Inflammatory macrophage (primary cell): ENCODE data around the gene WRAP53.
A peak's percentile ranks its signal among the peaks of the same experiment; 100 is the strongest.

ENCODE experiments used
- DNase-seq, 2 donors: peaks; one replicate each; pipeline ENCODE4 v3.0.0-alpha.2; 2020 to 2022

WRAP53 gene

DNA sequence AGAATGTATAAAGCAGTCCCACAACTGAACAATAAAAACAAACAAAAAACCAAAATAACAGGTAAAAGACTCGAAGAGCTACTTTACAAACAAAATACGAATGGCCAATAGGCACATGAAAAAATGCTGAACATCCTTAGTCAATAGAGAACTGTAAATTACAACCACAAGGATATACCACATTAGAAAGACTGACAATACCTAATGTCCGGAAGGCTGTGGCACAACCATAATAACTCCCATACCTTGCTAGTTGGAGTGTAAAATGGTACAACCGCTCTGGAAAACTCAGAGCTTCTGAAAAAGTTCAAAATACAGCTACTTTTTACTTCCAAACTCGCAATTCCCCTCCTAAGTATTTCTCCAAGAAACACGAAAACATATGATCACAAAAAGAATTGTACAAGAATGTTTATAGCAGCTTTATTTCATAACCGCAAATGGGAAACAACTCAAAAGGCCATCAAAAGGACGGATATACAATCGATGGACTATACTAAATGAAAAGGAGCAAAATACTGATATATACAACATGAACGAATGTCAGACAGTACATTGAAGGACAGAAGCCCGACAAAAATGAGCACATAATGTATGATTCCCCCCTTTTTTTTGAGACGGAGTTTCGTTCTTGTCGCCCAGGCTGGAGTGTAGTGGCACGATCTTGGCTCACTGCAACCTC, 3.3 kb upstream of the WRAP53 start:
- DNase-seq, result no peak

DNA sequence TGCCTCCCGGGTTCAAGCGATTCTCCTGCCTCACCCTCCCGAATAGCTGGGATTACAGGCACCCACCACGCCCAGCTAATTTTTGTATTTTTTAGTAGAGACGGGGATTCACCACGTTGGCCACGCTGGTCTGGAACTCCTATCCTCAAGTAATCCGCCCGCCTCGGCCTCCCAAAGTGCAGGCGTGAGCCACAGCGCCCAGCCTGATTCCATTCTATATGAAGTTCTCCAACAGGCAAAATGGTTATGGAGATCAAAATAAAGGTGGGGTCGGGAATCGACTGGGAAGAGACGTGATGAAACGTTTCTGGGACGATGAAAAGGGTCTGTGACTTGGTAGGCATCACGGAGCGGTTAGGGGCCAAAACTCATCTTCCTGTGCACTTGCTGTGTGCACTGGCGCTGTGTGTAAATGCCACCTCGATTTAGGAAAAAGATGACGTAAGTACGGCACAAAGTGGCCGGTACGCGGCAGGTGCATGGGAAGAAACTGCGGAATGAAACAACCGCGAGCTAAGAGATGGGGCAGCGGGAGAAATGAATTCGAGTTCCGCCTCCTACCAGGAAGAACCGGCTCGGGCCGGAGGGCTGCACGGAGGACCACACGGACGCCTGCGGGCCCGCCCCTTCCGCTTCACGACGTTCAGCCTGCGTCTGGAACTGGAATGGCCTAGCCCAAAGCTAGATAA, 2.6 kb upstream of the WRAP53 start:
- DNase-seq, result peak; percentile 97

DNA sequence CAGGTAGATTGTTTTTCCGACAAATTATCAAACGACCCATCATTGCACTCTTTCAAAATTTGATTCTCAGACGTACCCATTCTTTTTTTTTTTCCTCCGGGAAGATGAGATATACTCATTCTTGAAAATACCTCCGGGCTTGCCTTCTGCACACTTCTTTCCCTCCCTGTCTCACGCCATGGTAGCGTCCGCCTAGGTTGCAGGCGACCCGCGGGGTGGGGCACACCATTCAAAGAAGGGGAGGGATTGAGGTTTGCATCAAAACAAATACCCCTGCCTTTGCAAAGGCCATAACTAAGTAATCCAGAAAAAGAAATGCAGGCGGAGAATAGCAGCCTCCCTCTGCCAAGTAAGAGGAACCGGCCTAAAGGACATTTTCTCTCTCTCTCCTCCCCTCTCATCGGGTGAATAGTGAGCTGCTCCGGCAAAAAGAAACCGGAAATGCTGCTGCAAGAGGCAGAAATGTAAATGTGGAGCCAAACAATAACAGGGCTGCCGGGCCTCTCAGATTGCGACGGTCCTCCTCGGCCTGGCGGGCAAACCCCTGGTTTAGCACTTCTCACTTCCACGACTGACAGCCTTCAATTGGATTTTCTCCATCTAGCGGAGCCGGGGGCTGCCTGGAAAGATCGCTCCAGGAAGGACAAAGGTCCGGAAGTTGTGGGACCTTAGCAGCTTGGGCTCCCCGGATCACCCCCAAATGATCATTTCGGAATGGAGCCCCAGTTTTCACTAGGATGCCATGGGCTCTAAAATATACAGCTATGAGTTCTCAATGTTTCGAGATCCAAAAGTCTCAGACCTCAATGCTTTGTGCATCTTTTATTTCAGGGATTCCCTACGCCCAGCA, 1.8 kb upstream of the WRAP53 start:
- DNase-seq, result peak; percentile 76 to 81

DNA sequence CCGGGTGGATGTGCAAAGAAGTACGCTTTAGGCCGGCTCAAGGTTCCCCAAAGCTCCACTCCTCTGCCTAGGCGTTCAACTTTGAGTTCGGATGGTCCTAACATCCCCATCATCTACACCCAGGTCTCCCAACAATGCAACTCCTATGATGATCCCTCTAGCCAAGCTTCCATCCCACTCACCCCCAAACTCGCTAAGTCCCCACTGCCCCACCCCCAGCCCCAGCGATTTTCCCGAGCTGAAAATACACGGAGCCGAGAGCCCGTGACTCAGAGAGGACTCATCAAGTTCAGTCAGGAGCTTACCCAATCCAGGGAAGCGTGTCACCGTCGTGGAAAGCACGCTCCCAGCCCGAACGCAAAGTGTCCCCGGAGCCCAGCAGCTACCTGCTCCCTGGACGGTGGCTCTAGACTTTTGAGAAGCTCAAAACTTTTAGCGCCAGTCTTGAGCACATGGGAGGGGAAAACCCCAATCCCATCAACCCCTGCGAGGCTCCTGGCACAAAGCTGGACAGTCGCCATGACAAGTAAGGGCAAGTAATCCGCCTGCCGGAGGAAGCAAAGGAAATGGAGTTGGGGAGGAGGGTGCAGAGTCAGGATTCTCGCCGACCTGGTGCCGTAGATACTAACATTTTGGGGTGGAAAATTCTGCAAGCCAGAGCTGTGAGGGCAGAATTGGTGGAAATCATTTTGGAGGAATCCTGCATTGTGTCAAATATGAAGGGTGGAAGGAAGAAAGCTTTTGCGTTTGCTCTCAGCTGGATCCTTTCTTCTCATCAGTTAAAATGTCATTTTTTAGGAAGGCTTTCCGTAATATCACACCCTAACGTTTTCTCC, 987 bp upstream of the WRAP53 start, which contains the start of gene TP53:
TP53 (minus strand) TSS at position 419 of the 836 bp plus-strand sequence. CDS start 10,896 bp downstream, outside the sequence.
- peak; percentile 92 for DNase-seq

DNA sequence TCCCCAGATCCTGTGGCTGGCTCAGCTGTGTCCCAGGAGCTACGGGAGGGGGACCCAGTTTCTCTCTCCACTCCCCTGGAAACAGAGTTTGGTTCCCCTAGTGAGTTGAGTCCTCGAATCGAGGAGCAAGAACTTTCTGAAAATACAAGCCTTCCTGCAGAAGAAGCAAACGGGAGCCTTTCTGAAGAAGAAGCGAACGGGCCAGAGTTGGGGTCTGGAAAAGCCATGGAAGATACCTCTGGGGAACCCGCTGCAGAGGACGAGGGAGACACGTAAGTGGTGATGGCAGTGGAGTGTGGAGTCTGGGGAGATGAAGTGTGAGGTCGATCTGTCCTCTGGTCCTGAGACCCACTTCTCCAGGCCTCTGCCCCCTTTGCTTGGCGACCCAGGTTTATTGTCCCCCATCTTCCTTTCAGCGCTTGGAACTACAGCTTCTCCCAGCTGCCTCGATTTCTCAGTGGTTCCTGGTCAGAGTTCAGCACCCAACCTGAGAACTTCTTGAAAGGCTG, 585 bp downstream of the WRAP53 start:
- DNase-seq, result no peak

DNA sequence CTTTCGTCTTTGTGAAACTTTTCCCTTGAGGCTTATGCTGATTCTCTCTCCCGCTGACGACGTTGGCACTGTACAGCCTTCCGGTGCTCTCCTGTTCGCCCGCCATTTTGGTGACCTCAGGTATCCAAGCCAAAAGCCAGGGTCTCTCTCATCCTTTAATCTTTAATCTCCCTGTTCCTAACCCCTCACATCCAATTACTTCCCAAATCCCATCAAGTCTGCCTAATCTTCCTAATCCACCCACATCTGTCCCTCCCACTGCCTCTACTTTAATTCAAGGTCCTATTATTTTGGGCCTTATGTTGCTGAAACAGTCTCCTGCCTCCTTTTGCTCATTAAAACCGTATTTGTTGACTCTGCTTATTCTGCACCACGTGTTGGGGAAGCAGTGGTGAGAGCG, 7.3 kb downstream of the WRAP53 start:
- no peak for DNase-seq

DNA sequence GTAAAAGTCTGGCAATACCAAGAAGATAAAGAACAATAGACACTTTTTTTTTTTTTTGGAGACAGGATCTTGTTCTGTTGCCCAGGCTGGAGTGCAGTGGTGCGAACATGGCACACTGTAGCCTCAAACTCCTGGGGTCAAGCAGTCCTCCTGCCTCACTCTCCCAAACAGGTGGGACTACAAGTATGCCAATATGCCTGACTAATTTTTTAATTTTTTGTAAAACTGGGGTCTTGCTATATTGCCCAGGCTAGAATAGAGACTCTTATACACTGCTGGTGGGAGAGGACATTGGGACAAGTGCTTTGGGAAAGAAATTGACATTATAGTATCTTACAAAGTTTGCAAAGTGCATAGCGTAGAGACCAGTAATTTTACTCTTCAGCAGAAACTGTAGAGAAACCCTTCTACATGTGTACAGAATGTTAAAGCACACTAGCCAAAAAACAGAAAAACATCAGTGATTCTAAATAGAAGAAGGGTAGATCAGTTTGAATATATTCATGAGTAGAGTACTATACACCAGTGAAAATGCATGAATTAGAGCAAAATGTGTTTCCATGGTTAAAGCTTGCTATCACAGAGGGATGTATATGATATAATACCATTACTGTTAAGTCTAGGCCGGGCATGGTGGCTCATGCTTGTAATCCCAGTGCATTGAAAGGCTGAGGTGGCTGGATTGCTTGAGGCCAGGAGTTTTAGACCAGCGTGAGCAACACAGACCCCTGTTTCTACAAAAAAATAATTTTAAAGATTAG, 9.7 kb downstream of the WRAP53 start:
- no peak for DNase-seq

DNA sequence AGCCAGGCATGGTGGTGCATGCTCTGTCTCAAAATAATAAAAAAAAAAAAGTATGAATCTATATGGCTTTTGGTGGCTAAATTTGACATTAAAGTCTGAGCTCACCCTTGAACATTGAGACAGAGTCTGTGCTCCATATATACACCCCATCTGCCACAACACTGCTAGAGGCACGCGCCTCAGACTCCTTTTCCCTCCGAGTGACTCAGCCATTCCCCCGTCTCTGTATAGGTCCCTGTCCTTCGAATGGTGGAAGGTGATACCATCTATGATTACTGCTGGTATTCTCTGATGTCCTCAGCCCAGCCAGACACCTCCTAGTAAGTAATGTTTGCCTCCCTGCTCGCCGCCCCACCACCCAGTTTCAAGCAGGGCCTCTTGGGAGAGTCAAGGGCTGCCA, 12.2 kb downstream of the WRAP53 start:
- DNase-seq, result no peak

DNA sequence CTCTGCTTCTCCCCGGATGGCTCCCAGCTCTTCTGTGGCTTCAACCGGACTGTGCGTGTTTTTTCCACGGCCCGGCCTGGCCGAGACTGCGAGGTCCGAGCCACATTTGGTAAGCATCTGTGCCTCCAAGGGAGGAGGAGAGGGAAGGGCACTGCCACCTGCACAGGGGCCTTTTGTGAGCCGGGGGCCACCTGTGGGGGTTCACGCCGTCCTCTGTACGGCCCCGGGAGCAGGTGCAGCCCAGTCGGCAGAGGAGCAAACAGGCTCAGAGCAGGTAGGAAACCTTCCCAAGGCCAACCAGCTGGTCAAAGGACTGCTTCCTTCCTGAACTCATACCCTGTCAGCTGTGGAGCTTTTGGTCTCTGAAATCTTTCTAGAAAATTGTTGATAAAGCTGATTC, 13.4 kb downstream of the WRAP53 start:
- no peak for DNase-seq

DNA sequence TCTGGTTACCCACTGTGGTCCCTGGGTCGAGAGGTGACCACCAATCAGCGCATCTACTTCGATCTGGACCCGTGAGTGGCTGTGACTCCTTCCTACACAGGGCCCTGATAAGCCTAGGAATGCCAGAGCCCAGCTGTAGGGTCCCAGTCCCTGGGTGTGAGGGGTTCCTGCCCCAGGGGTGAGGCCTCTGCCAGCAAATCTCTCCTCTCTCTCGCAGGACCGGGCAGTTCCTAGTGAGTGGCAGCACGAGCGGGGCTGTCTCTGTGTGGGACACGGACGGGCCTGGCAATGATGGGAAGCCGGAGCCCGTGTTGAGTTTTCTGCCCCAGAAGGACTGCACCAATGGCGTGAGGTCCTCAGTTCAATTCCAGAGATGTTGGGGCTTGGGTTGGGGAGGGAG, 14.5 kb downstream of the WRAP53 start:
- no peak for DNase-seq

DNA sequence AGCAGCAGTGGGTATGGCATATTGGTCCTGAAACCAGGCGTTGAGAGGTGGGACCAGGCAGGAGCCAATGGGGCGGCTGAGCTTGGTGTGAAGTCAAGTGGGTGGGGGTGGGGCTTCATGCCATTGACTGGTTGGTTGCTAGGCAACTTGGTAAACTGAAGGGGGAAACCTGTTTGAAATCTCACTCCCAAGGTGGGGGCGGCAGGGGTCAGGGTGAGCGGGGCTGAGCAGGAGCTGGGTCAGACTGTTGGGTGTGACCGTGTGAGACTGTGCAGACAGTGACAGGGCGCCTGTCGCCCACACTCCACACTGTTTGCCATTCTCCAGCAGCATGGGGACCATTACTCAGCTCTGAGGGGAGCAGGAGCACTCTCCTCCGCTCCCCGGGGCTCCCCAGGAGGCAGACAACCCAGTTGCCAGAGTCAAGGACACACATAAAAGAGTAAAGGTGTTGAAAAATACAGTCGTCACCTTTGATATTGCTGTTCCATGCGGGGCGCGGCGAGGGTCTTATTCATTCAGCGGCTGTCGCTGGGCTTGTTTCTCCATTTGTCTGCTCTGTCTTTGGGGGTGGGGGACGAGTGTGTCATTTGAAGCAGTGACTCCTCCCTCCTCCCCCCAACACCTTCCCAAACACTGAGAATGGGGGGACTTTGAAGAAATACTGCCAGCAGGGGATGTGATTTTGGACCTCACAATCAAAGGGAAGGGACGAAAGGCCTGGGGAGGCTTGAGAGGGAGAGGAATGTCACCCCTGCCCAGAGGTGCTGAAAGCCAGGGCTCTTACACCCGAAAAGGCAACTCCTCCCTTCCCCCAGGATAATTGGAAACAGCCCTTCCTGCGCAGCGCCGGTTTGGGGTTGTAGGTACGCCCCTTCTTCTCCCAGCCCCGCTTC, 15.6 kb downstream of the WRAP53 start:
- no peak for DNase-seq

DNA sequence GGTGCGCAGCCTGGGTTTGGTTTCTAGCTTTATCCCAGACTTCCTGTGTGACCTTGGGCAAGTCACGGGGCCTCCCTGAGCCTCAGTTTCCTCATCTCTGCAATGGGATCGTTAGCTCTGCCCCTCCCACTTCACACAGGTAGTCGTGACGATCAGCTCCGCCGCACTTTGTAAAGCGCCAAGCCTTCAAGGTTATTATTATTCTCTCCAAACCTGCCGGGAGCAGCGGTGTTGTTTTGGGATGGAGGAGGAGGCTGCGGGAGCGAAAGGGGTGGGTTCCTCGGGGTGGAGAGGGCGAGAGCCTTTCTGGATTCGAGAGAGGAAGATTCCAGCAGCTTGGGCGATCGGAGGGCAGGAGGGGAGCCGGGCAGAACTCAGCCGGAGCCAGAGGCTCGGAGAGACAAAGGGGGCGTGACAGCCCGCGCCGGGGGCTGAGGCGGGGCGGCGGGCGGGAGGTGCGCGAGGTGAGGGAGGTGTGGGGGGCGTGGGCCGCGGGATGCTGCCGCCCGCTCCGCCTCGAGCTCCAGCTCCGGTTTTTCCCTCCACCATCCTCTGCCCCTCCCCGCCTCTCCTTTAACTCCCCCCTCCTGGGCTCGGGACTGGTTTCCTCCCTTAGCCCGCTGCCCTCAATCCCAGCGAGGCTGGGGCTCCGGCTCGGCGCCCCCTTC, 16.5 kb downstream of the WRAP53 start, which contains the start of gene EFNB3:
EFNB3 (plus strand) TSS at position 602 of the 668 bp plus-strand sequence. CDS start 397 bp downstream, outside the sequence.
- DNase-seq, result no peak

DNA sequence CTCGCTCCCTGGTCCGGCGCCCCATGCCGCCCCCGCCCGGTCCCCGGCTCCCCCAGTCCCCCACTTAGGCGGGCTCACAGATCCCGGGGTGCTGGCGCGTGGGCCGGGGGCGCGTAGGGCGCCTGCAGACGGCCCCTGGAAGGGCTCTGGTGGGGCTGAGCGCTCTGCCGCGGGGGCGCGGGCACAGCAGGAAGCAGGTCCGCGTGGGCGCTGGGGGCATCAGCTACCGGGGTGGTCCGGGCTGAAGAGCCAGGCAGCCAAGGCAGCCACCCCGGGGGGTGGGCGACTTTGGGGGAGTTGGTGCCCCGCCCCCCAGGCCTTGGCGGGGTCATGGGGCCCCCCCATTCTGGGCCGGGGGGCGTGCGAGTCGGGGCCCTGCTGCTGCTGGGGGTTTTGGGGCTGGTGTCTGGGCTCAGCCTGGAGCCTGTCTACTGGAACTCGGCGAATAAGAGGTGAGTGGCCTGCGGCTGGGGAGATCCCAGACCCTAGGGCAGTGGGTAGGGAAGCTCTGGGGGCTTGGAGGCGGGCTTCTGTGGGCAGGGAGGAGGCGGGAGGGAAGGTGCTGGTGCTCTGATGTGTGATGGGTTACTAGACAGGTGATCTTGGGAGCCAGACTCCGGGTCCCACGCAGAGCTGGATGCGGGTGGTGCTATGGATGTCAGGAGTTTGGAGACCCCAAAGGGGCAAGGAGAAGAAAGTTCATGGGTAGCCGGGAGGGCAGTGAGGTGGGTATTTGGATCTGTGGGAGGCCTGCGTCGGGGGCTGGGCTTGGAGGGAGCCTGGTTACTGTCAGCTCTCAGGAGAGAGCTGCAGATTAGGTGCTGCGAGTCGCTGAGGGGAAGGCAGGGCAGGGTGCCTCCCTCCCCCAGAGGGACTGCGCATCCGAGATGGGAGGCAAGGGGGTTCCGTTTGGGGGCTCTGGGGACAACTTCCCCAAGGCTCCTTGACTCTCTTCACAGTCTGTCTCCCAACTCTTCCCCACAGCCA, 17.3 kb downstream of the WRAP53 start:
- no peak for DNase-seq

DNA sequence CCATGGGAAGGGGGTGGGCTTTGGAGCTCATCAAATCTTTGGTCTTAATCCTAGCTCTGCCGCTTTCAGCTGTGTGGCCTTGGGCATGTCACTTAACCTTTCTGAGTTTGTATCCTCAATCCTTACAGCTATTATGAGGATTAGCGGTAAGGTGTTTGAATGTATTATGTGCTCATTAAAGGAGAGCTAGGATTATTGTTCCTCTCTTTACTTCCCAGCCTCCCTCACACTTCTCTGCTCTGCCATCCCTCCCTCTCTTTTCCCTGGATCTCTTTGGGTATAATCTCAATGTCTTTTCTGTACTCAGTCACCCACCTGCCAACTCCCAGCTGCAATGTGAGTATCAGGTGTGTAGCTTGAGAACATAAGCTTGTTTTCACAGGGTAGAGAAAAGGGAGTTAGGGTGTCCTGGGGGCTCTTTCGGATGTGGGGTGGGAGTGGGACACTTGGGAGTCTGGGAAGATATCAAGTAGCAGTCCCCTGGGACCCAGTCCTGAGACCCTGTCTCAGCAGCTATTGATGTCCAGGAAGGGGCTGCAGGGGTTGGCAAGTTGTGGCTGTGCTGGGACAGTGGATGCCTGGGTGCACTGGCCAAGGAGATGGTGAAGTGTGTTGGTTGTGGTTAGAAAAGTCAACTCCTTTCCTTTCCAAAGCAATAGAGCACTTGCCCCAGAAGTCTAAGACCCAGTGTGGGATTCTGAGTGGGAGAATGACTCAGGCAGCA, 18.5 kb downstream of the WRAP53 start:
- no peak for DNase-seq

DNA sequence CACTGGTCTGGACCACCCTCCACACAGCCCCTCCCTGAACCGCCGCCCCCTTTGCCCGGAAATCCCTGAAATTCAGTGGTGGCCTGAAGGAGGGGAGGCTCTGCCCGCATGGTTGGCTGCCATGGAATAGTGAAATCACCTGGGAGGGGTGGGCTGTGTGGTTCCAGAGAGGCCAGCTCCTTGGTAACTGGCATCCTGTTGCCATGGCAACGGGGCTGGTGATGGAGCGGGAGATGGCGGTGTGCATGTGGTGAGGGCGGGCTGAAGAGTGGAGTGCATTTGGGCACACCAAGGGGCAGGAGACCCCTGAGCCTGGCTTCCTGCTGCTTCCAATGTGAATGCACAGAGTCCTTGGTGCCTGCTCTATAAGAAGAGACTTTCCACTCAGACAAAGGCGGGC, 19.2 kb downstream of the WRAP53 start:
- no peak for DNase-seq

DNA sequence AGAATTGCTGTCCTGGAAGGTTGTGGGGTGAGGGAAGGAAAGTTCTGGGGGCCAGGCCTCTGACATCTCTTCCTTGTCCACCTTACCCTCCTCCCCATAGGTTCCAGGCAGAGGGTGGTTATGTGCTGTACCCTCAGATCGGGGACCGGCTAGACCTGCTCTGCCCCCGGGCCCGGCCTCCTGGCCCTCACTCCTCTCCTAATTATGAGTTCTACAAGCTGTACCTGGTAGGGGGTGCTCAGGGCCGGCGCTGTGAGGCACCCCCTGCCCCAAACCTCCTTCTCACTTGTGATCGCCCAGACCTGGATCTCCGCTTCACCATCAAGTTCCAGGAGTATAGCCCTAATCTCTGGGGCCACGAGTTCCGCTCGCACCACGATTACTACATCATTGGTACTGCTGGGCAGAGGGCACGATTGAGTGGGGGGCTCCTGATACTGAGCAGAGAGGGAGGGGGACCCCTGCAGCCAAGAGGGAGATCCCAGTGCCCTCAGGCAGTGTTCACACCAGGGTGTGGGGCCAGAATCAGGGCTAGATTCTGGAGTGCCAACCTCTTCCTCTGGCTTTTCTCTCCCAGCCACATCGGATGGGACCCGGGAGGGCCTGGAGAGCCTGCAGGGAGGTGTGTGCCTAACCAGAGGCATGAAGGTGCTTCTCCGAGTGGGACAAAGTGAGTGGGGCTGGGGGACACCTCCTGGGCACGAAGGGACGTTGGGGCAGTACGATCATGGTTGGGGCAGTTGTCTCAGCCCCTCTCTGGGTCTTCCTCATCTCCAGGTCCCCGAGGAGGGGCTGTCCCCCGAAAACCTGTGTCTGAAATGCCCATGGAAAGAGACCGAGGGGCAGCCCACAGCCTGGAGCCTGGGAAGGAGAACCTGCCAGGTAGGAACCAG, 19.8 kb downstream of the WRAP53 start:
- DNase-seq, result no peak

DNA sequence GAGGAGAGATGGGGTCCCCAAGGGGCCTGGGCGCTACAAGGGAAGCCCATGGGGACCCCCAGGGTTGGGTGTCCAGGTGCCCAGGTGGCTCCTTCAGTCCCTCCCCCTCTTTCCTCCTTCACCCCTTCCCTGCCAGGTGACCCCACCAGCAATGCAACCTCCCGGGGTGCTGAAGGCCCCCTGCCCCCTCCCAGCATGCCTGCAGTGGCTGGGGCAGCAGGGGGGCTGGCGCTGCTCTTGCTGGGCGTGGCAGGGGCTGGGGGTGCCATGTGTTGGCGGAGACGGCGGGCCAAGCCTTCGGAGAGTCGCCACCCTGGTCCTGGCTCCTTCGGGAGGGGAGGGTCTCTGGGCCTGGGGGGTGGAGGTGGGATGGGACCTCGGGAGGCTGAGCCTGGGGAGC, 20.8 kb downstream of the WRAP53 start:
- DNase-seq, result no peak
